GM20431 (cell line): ENCODE measurements around the gene VSIR.

Source experiments
- in situ Hi-C: fragments of 300-500 bp; cut with MseI, MboI; formaldehyde crosslinking; loops from one replicate; pipeline ENCODE4 v1.15.0; 2020; ENCODE audit warnings: low sequenced_read_pairs; ENCODE audit not compliant: unreplicated experiment

The VSIR gene

DNA sequence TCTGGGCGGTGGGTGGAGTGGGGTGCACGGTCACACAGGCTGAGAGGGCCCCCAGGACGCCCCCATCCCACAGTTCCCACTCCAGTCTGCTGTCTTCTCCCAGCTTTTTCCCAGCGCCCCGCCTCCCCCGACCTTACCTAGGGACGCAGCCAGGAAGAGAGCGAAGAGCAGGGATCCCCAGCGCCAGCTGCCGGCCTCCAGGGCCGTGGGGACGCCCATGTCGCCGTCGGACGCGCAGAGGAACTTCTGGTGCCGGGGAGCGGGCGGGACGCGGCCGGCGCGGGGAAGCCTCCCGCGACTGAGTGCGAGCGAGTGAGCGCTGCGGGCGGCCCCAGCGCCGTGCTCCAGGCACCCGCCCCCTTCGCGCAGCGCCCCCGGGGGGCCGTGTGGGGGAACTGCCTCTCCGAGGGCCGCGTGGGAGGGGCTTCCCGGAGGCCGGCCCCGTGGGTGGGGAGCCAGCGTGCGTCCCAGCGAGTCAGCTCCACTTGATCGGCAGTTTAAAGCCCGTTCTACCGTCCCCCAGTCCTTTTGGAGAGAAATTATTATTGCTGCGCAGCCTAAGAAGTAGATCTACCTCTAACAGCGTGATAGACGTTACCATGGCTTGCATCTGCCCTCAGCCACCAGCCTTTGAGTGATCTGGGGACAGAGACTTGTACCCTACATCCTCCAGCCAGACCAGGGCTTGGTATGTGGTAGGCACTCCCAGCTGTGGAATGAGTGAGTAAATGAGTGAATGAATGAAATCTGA, at the start of gene VSIR:
Gene VSIR (minus strand): TSS at position 300 of the 751 bp plus-strand sequence. CDS start 81 bp downstream, at position 219.
- in situ Hi-C loops: no loop called here

DNA sequence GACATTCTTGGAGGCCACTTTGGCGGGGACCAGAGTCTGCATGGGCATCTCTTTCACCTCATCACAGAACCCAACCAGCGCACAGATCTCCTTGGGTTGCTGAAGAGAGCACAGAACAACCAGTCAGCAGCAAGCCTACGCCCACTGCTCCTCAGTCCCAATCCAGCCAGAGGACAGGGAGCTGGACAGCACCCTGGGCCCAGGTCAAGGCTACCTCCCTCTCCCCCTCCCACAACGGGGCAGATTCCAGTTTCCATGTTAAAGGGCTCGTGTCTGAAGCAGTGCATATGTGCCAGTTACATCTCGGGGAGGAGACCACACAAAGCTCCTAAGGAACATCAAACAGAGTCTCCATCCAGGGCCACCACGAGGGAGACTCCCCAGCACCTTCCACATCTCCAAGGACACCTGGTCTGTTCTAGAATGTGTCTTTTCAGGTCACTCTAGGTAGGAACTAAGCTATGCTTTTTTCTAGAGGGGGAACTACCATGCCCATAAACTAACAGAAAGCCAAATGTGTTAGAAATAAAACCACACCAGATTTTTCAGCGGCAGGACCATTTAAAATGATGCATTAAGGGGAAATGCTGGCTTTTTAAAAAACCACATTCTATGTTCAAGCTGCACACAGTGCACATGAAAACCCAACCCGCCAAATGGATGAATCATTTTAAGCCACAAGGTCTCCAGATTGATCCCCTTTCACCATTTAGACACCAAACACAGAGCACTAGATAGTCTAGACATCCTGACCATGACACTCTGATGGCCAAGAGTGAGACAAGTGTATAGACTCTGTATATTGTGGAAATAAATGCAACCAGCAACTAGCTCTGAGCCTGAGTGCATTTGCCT, 48.8 kb upstream of the VSIR start:
- in situ Hi-C loops: no loop called here

- in situ Hi-C loops: no loop called here
Observed at GRCh38 chr10:71820966-71821365, 47.6 kb upstream of the VSIR start.

DNA sequence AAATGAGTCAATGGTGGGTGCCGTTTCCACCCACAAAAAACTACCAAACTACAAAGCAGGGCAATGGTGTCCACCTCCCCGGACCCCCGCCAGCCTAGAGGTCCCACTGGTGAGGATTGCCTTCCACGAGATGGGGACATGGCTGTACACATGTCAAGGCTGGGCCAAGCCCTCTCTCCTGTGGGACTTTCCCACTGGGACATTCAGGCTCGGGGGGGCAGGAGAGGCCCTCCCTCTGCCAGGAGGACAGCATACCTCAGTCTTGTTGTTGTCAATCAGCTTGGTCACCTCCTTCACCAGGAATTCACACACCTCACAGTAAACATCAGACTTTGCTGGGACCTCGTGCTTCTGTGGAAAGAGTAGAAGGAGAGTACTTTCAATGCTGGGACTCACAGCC, 46.7 kb upstream of the VSIR start:
- in situ Hi-C loops: no loop called here

DNA sequence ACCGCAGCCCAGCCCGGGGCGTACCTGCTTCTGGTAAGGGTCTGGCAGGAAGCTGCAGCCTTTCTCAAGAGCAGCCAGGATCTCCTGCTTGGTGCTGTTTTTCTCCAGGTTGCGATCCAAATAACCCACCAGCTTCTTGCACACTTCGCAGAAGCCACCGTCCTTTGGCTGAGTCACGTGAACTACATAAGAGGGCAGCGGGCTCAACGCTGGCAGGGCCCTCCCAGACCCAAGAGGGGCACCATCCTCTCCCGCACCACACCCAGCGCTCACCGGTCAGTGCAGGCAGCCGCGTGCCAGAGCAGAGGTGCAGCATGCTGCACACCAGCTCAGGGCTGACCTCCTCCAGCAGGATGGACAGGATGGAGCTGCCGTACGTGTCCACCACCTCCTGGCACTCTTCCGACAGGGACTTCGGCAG, 46.1 kb upstream of the VSIR start:
- in situ Hi-C loops: no loop called here

- in situ Hi-C loops: no loop called here
Observed at GRCh38 chr10:71818674-71819260, 45.4 kb upstream of the VSIR start.

DNA sequence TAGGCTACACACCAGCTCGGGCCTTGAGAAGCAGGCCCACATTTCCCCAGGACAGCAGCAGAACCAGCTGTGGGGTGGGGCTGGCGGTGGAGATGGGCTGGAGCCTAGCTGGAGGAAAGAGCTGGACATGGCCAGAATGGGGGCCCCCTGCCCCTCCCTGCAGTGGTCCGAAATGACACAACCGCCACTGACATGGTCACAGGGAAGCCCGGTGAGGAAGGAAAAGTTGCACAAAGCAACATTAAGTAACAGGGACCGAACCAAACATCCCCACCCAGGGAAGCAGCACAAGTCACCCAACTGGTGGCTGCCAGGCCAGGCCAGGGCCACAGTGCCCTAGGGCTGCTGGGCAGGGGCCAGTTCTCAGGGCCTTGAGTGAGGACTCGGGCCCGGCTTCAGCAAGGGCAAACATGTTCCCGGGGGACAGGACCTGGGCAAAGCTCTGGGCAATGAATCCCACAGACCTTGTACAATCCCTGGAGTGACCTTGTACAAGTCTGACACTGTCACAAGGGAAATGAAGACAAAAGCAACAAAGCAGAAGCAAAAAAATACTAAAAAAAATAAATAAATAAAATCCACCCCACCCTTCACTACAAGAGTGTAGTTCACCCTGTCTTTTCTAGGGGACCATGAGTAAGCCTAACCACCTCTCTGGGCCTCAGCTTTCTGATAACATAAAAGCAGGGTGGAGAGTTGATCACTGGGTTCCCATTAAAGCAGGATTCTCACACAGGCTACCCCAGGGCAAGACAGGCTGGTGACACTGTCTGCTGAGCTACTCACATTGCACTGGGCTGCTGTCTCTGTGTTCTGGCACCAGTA, 44.7 kb upstream of the VSIR start:
- in situ Hi-C loops: no loop called here

GRCh38 chr10:71816936-71817618, 43.8 kb upstream of the VSIR start:
- in situ Hi-C loops: no loop called here

- in situ Hi-C loops: no loop called here
Observed at GRCh38 chr10:71816421-71816851, 43.1 kb upstream of the VSIR start.

GRCh38 chr10:71815515-71816130, 42.3 kb upstream of the VSIR start:
- in situ Hi-C loops: no loop called here

DNA sequence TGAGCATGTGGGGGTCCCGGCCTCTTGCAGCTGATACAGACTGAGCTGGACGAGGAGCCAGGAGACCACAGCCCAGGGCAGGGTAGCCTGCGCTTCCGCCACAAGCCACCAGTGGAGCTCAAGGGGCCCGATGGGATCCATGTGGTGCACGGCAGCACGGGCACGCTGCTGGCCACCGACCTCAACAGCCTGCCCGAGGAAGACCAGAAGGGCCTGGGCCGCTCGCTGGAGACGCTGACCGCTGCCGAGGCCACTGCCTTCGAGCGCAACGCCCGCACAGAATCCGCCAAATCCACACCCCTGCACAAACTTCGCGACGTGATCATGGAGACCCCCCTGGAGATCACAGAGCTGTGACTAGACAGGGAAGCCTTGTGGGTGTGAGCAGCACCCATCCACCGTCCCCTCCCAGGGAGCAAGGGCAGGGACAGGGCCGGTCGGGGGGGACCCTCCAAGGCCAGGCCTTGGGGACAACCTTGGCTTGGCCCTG, 41.6 kb upstream of the VSIR start:
- in situ Hi-C loops: no loop called here

GRCh38 chr10:71812913-71813590, 39.7 kb upstream of the VSIR start:
- in situ Hi-C loops: no loop called here

- in situ Hi-C loops: no loop called here
Observed at GRCh38 chr10:71812016-71812912, 38.9 kb upstream of the VSIR start.

GRCh38 chr10:71811351-71811750, 38.0 kb upstream of the VSIR start:
- in situ Hi-C loops: no loop called here

DNA sequence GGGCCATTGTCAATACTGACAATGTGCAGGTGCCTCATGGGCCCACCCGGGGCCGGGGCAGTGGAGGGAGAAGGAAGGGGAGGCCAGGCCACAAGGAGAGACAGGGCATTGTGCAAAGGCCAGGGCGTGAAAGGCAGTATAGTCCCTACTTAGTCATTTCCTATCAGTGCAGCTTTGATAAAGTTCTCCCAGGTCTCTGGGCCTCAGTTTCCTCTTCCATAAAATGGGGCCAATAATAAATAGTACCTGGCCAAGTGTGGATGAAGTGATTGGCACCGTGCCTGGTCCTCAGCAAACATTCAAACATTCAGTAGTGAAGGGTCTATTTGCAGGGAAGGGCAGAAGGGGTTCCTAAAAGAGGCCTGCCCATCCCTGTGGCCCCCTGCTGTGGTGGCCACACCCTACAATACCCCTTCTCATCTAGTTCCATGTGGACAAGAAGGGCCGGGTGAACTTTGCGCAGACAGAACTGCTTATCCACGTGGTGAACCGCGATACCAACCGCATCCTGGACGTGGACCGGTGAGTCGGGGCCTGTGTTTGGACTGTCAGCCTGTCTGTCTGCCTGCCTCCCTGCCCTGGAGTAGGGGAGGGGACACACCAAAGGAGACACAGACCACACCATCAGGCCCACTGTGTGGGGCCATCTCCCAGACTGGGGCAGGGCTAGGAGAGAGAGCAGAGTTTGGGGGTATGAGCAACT, 36.9 kb upstream of the VSIR start:
- in situ Hi-C loops: no loop called here

- in situ Hi-C loops: no loop called here
Observed at GRCh38 chr10:71809628-71810027, 36.3 kb upstream of the VSIR start.
